ENCODE results near the gene VAV2.
"Not testable (repeated sequence)": the region's sequence is repeated elsewhere in the genome, so short reads cannot be mapped to it uniquely, and the experiment has no call there.

Gene VAV2

GRCh38 chr9:133914442-133915342 is 77.4 kb downstream of the VAV2 start:
- DNase-seq (ENCODE audit: low spot score): no peak

DNA sequence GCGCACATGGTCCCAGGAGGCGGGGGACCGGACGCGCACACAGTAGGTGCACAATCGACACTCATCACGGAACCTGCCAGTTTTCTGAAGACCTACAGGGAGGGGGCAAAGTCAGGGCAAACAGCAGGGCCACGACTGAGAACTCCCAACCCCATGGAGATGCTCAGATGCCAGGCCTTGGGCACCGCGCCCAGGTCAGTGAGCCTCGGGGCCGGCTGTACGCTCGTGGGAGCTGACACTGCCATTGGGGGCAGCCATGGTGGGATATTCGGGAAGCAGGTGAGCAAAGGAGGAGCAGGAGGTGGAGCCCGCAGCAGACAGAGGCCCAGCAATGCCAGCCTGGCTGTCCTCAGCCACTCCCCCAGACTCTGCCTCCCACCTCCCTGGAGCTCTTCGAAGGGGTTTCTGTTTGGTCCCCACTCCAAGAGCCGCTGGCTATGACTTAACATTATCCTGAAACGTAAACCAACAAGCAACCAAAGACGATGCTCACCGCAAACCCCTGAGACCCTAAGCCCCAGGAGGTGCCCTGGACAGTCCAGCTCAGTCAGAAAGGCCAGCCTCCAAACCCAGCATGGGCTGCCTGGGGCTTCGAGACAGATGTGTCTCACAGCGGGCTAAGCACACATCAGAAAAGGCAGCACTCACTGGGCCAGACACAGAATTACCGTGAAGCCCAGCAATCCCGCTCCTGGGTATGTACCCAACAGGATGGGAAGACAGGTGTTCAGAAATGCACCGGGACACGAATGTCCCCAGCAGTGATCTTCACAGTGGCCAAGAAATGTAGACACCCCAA is 78.4 kb downstream of the VAV2 start:
- no peak for DNase-seq (ENCODE audit: low spot score)

- DNase-seq (ENCODE audit: low spot score): no peak
These were observed 81.1 kb downstream of the VAV2 start for GRCh38 chr9:133910855-133911514.

DNA sequence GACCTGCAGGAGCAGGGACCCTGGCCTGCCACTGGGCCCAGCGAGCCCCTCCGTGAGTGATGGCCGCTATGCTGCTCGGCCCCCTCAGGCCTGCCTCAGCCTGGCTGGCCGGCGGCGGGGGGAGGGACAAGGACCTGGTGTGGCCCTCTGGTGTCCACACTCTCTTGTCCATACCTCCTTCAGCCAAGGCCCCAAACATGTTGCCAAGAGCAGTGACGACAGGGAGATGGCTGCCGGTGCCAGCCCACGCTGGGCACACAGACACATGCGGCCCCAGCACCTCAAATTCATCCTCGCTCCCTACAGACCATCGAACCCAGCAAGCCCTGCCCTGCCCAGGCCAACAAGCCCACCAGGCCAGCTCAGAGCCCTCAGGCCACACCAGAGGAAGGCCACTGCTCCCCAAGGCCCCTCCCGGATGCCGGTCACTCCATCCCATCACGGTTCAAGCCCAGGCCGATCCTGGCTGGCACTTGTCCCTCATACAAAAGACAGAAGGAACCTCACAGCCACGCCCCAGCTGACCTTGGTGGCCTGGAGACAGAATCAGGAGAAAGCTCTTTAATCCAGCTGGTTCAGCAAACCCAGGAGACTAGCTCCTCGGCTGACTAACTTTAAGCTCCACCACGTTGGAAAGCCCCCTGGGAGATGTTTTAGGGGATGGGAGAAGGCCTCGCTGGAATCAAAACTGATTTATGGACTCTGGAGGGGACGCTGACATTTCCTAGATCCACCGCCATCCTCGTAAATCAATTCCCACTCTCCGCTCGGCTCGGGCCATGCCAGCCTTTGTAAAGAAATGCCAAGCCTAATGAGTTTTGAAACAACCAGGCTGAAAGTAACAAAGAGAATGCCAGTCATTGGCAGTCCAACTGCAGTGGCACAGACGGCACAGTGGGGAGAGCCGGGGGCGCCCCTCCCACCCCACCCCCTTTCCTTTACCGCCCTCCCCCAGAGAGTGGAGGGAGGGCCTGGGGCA is 84.9 kb downstream of the VAV2 start:
- DNase-seq (ENCODE audit: low spot score): no peak

DNA sequence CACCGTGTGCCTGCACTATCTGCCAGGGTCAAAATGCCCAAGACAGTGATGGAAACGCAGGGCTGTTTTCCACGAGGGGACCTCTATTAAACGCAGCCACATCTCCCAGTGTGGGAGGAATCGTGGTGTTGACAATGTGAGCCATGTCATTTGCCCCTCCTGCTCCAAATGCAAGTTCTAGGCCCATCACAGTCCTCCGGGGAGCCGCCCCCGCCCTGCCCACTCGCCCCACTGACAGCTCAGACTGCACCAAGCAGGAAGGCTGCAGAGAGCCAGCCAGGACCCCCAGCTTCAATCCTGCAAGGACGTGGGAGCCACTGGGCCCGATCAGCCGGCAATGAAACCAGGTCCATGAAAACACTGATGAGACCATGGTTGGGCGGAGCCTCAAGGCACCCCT is 85.9 kb downstream of the VAV2 start:
- DNase-seq (ENCODE audit: low spot score): no peak

DNA sequence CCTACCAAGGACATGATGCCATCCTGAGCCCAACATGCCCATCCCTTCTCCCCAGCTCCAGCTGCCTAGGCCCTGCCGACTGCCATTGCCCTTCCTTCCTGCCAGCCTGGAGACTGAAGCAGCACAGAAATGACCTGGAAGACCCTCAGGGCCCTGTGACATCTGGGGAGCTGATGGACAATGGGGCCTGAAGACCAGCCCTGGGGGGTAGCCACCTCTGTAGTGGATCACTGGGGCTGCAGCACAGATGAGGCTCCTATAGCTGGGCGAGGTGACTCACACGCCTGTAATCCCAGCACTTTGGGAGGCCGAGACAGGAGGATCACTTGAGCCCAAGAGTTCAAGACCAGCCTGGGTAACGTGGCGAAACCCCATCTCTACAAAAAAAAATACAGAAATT is 86.6 kb downstream of the VAV2 start:
- DNase-seq (ENCODE audit: low spot score): no peak

GRCh38 chr9:133904346-133905090 is 87.6 kb downstream of the VAV2 start:
- DNase-seq (ENCODE audit: low spot score): no peak

DNA sequence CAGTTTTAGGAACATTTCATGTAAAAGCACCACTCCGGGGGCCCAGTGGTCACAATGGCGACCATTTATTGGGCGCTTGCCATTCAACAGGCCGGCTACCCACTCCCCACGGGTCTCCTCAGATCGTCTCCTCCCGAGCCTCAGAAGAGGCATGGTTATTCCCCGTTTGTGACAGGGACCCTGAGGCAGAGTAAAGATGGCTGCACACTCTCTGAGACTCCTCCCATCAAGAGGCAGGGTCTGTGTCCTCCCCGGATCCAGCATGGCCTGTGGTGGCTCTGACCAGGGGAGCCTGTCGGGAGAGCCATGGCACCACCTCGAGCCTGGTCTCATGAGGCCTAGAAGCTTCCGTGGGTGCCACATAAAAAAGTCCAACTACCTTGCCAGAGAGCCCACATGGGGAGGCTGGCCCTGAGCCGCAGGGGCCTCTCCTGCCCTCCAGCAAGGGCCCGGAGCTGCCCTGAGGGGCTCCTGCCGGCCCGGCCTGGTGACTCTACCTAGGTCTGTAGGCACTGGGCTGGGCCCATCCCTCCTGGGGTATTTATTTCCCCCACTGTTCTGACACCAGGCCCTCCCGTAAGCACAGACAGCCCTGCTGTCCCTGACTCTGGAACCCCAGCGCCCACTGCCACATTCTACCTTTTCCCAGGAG is 90.8 kb downstream of the VAV2 start:
- DNase-seq (ENCODE audit: low spot score): no peak

- no peak for DNase-seq (ENCODE audit: low spot score)
These were observed 94.4 kb downstream of the VAV2 start for GRCh38 chr9:133897675-133898074.

- not testable (repeated sequence) for DNase-seq (ENCODE audit: low spot score)
These were observed 96.1 kb downstream of the VAV2 start for GRCh38 chr9:133896007-133896406.

- no peak for DNase-seq (ENCODE audit: low spot score)
These were observed 96.8 kb downstream of the VAV2 start for GRCh38 chr9:133895335-133895734.

DNA sequence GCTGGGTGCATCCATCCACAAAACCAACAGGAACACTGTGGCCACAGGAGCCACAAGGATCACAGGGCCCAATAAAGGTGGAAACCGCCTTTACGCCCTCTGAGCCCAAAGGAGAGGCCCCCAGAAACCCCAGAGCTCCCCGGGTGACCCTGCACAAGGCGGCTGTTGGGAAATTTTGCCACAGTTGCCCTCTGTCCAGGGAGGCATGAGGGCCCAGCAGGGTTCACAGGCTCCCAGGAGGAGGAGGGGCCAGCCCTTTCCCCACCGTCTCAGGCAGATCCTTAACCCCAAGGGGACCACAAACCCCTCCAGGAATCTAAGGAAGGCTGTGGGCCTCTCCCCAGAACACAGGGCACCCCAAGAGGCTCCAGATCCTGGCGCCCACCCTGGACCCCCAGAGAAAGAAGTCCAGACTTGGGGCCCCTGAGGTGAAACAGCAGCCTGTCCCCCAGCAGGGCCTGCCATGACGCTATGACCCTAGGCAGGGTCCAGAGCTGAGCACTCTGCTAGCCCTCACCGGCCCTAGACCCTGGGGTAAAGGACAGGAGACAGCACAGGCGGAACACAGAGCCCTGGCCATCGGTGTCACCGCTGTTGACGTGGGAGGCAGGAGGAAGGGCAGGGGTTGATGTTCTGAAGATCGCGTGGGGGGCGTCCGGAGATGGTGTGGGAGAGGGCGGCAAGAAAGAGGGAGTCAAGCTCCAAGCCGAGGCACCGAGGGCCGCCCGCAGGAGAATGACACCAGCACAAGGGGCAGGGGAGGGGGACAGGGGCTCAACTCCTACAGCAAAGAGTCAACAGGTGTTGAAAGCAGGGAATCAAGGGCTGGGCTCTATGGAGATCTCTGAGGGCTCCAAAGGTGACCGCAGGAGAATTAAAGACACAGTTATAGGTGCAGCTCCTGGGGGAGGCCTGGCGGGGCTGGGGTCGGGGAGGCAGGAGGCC is 97.5 kb downstream of the VAV2 start:
- DNase-seq (ENCODE audit: low spot score): no peak

- no peak for DNase-seq (ENCODE audit: low spot score)
These were observed 98.7 kb downstream of the VAV2 start for GRCh38 chr9:133893191-133893994.

- no peak for DNase-seq (ENCODE audit: low spot score)
These were observed 99.8 kb downstream of the VAV2 start for GRCh38 chr9:133892193-133892920.

GRCh38 chr9:133891741-133892140 is 100.4 kb downstream of the VAV2 start:
- no peak for DNase-seq (ENCODE audit: low spot score)

GRCh38 chr9:133890583-133890982 is 101.5 kb downstream of the VAV2 start:
- no peak for DNase-seq (ENCODE audit: low spot score)

DNA sequence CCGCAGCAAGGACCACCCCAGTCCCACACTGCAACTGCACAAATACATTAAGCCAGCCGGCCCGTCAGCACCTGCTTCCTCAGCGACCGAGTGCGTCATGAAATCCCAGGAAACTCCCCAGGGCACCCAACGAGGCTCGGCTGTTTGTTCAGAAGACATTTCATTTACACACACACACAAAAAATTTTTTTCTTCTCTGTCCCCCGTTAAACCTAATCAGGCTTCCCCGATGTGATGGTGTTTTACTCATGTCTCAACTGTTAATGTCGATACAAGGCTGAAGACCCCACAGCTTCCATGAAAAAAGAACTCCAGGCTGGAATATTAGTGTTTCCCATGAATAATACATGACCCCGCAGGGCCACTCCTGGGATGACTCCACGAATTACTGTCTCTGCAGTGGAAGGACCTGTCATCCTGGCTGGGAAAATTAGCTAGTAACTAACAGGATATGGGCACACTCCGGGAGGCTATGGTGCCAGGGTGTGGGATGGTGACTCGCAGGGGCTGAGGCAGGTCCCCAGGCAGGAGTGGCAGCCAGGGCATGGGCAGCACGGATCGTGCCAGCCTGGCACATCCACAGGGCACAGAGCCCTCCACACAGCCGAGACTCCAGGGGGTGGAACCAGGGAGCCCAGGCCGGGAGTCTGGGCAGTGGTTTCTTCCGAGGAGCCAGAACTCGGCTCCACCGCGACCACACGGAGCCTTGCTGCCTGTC is 102.4 kb downstream of the VAV2 start:
- DNase-seq (ENCODE audit: low spot score): no peak
